D721Med (cell line): ENCODE results near the gene ANK3.

Experiments
- DNase-seq: peaks from one replicate; pipeline ENCODE4 v3.0.0; 2011; ENCODE audit warnings: low spot score; ENCODE audit not compliant: insufficient read length
- FAIRE-seq: peaks from 2 replicates; lab custom pipeline; 2011; peaks lifted over from hg19 to GRCh38; lab: Jason Lieb, UNC
- TF ChIP-seq, protein P1 (sequence below): IDR thresholded peaks from 2 replicates; pipeline ENCODE4 v1.5.1; 2012; ENCODE audit warnings: mild to moderate bottlenecking, control low read depth; ENCODE audit not compliant: insufficient read depth; ENCODE audit errors: missing control alignments

ANK3 gene

DNA sequence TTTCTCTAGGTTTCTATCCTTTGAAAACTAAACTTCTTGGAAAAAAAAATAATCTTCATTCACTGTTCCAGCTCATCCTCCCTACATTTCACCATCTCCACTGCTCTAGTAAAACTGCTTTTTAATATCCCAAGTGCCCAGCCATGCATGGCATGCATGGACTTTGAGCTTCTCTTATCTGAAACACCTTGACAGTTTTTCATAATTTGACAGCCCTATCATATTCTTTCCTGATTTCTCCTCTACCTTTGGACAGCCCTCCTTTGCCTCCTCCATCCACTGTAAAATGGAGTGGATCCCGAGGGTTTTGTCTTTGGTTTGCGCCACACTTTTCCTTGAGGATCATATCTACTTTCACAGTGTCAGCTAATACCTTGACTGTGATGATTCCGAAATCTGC is 212.8 kb downstream of the ANK3 start:
- FAIRE-seq (no peak), DNase-seq (no peak)
- TF ChIP-seq, protein P1, sequence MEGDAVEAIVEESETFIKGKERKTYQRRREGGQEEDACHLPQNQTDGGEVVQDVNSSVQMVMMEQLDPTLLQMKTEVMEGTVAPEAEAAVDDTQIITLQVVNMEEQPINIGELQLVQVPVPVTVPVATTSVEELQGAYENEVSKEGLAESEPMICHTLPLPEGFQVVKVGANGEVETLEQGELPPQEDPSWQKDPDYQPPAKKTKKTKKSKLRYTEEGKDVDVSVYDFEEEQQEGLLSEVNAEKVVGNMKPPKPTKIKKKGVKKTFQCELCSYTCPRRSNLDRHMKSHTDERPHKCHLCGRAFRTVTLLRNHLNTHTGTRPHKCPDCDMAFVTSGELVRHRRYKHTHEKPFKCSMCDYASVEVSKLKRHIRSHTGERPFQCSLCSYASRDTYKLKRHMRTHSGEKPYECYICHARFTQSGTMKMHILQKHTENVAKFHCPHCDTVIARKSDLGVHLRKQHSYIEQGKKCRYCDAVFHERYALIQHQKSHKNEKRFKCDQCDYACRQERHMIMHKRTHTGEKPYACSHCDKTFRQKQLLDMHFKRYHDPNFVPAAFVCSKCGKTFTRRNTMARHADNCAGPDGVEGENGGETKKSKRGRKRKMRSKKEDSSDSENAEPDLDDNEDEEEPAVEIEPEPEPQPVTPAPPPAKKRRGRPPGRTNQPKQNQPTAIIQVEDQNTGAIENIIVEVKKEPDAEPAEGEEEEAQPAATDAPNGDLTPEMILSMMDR: no peak

DNA sequence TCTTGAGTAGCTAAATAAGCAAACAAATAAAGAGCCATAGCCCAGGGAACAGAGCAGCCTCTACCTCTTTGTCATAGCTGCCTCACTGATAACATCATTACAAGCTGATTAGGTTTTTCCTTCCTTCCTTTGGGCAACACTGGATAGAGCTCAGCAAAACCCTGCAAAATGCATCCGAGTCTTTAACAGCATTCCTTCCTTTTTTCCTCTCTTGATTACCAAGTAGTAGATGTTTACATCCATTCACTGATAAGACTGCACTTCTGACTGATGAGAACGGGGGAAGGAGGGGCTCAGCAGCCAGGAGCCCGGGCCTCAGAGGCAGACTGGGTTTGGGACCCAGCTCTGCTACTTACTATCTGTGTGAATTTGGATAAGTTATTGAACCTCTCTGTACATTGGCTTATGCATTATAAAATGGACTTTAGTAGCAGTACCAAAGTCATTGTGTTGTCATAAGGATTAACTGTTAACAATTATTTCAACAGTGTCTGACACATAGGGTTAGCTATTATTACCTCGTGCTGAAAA is 214.2 kb downstream of the ANK3 start:
- DNase-seq: no peak
- FAIRE-seq: no peak
- TF ChIP-seq, protein P1: no peak

DNA sequence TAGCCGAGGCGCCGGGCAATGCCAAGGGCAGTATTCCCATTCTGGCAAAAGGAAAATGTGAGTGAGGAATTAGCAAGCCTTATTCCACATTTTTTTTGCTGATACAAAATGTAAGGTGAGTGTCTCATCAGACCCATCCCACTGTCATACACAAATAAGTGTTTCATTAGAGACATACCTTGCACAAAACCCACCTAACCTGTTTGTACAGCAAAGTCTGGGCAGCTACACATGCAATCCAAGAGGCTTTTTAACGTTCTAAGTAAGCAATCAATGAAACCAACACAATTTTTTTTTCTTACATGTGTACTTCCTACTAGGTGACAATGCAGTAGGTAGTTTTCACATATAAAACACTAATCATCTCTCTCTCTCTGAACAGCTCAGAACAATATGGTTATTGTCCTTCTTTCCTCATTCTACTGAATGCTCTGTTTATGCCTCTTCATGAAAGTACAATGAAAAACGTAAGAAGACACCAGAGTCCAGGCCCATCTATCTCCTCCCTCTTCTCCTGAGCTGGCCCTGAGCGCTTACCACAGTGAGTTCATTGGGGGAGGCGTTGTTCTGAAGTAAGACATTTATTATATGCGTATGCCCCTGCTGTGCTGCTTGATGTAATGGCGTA is 217.2 kb downstream of the ANK3 start:
- DNase-seq (no peak), FAIRE-seq (no peak)
- TF ChIP-seq, protein P1: no peak

DNA sequence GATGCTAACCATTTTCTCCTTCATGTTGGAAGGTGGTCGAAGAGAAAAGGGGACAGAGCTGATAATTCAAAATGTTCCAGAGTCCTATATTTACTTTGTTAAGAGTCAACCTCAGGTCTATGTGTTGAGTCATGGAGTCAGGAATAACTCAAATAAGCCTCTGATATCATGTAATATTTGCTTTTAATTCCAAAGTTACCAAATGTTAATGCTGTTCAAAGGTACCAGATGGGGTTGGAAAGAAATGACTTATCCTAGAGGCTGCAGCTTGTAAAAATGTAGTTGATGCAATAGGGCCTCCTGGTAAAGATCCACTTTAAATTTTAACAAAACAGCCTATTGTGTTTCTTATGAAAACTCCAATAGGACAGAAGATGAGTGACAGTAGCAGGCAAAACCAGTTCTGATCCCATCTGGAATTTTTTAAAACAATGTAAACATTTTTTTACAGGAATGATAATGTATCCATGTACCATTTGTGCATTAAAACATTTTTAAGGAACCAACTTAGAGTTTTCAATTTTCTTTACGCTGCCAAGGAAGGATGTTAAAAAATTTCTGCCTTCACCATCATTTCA is 218.2 kb downstream of the ANK3 start:
- DNase-seq (no peak), FAIRE-seq (no peak)
- TF ChIP-seq, protein P1: no peak

DNA sequence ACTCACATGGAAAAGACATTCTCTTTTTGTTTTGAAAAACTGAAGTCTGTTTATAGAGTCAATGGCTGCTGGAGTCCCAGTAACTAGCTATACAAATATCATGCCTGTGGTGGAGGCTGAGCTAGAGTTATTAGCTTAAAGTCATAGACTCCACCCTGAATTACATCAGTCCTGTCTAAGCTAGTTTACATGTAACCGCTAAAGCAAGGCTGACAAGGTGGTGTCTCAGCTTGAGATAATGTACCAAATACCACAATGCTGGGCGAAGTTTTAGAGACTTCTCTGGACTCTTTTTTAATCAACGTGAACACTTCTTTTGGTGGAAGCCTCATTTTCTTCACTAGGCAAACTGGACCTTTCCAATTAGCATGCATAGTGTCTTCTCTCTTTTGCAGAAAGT is 219.4 kb downstream of the ANK3 start:
- no peak for FAIRE-seq
- TF ChIP-seq, protein P1: no peak

DNA sequence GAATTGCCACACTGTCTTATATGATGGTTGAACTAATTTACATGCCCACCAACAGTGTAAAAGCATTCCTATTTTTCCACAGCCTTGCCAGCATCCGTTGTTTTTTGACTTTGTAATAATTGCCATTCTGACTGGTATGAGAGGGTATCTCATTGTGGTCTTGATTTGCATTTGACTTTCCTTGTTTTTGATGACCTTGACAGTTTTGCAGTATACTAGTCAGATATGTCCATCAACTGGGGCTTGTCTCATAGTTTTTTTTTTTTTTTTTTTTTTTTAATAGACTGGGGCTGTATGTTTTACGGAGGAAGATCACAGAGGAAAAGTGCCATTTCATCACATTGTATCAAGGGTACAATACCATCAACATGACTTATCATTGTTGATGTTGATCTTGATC is 220.6 kb downstream of the ANK3 start:
- DNase-seq: no peak
- FAIRE-seq: no peak

More for the DNA sequence above, 219.4 kb downstream of the ANK3 start:
- no peak for DNase-seq

DNA sequence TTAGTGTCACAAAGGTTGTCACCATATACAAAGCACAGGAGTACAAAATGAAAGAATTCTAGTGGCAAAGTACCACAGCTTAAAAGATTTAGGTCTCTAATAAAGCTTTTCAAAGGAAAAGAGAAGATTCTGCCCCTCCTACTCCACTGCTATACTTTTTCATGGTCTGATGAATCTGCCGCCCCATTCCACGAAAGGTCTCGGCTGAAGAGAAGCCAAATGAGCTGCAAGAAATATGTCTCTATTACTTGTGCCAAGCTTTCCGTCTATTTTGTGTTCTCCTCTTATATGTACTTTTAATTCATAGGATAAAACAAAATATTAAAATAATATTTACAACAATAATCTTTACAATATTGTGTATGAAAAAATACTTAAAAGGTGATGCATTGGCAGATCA is 222.6 kb downstream of the ANK3 start:
- FAIRE-seq (no peak), DNase-seq (no peak)
- TF ChIP-seq, protein P1: no peak

More for the DNA sequence above, 220.6 kb downstream of the ANK3 start:
- TF ChIP-seq, protein P1: no peak
